Measurements from ENCODE around the gene MYBPC1. TPM values are rescaled to one million over a fixed set of nuclear protein-coding genes. Genes with fewer than 3 reads are reported as not detected.

The MYBPC1 gene
- total and polyA plus RNA-seq, 2 experiments from 2014 or later = 0.18 TPM; not detected in 1

- no peak for TF ChIP-seq CTCF (conservative IDR thresholded peaks at IDR 0.05; ENCODE audit: low read depth in 2 of 2)
- no peak for TF ChIP-seq ZNF331 (CRISPR knock-in tag; IDR thresholded peaks at IDR 0.05; ENCODE audit: low read depth)
- no peak for TF ChIP-seq POLR2AphosphoS5 (IDR thresholded peaks at IDR 0.05; ENCODE audit: low read depth)
- TF ChIP-seq NANOG (IDR thresholded peaks at IDR 0.05; ENCODE audit: borderline replicate concordance) = no peak
Observed at GRCh38 chr12:101552277-101552676, 42.5 kb upstream of the MYBPC1 start (continued).

- ATAC-seq (no peak), DNase-seq (ENCODE audit: low spot score) (no peak)
- Histone ChIP-seq H3F3A (replicated peaks; ENCODE audit: low read depth) (no peaks in the 10 kb centered on the region), H3K36me3 (ENCODE audit: insufficient read depth) (no peaks in the 10 kb centered on the region), H3K4me2 (no peak overlapping the region), H3K4me3 (no peak overlapping the region), H3K27me3 (ENCODE audit: insufficient read depth) (no peaks in the 10 kb centered on the region), H3K27ac (ENCODE audit: low read depth) (no peak overlapping the region), H2AFZ (no peak overlapping the region), H4K20me1 (replicated peaks; ENCODE audit: insufficient read depth) (no peaks in the 10 kb centered on the region), H3K79me2 (replicated peaks; ENCODE audit: insufficient read depth) (no peaks in the 10 kb centered on the region), H3K9me2 (ENCODE audit: insufficient read depth) (no peaks in the 10 kb centered on the region), H3K4me1 (ENCODE audit: insufficient read depth) (no peaks in the 10 kb centered on the region)
- Mint-ChIP-seq H3K4me1 (peaks cover 9% of the 10 kb centered on the region), H3K9me3 (peaks cover 2% of the 10 kb centered on the region; the same call in 1 of the 3 replicates), H3K27me3 (ENCODE audit: insufficient read depth, low read depth, poor library complexity) (peaks cover 2% of the 10 kb centered on the region), H3K27ac (no peak overlapping the region), H3K36me3 (ENCODE audit: low read depth) (no peaks in the 10 kb centered on the region), H3K4me3 (no peak overlapping the region)
- no peak for TF ChIP-seq EZH2phosphoT487 (IDR thresholded peaks at IDR 0.05; ENCODE audit: unreplicated experiment)
- TF ChIP-seq NANOG (IDR thresholded peaks at IDR 0.05; ENCODE audit: borderline replicate concordance) = no peak
- TF ChIP-seq JUNB (IDR thresholded peaks at IDR 0.05; ENCODE audit: unreplicated experiment) = no peak
- no peak for TF ChIP-seq ZNF114 (CRISPR knock-in tag; IDR thresholded peaks at IDR 0.05)
- no peak for TF ChIP-seq EZH2 (IDR thresholded peaks at IDR 0.05; ENCODE audit: low read depth, unreplicated experiment)
- TF ChIP-seq REST (IDR thresholded peaks at IDR 0.05; ENCODE audit: unreplicated experiment) = no peak
- TF ChIP-seq ZNF331 (CRISPR knock-in tag; IDR thresholded peaks at IDR 0.05; ENCODE audit: low read depth) = no peak
- no peak for TF ChIP-seq ETS1 (IDR thresholded peaks at IDR 0.05)
- no peak for TF ChIP-seq CTCF (conservative IDR thresholded peaks at IDR 0.05; ENCODE audit: low read depth in 2 of 2)
- TF ChIP-seq CREB1 (CRISPR knock-in tag; IDR thresholded peaks at IDR 0.05; ENCODE audit: low read depth) = no peak
- TF ChIP-seq STAT1 (IDR thresholded peaks at IDR 0.05; ENCODE audit: unreplicated experiment) = no peak
Observed at GRCh38 chr12:101557094-101557493, 37.7 kb upstream of the MYBPC1 start.

All from GM23338 (cell line).